PC-9 (cell line): ENCODE results near the gene TANC1.

Experiments used
- EZH2 ChIP-seq: fragments of 200-600 bp; sonication (generic); IDR thresholded peaks from 2 replicates; pipeline ENCODE4 v1.8.0; 2017; ENCODE audit warnings: antibody characterized with exemption, low read depth
- TF ChIP-seq, protein P1 (sequence below): fragments of 200-600 bp; sonication (generic); conservative IDR thresholded peaks from 2 replicates; pipeline ENCODE4 v1.6.1; 2017; ENCODE audit warnings: mixed run types, antibody characterized with exemption, mild to moderate bottlenecking, moderate library complexity

DNA sequence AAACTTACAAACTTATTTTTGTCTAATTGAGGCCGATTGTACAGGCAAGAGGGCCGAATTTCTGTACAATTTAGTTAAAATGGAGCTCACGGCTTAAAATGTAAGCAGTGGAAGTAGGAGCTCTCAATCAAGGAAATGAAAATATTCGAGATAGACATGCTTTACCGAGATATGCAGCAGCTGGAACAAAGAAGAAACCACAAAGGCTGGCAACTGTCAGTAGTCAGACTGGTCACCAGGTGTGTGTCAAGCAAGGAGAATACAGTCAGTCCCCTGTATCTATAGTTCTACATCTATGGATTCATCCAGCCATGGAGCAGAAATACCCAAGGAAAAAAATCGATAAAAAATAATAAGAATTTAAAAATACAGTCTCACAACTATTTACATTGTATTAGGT, 195.5 kb downstream of the TANC1 start:
- no peak for TF ChIP-seq EZH2
- TF ChIP-seq, protein P1, sequence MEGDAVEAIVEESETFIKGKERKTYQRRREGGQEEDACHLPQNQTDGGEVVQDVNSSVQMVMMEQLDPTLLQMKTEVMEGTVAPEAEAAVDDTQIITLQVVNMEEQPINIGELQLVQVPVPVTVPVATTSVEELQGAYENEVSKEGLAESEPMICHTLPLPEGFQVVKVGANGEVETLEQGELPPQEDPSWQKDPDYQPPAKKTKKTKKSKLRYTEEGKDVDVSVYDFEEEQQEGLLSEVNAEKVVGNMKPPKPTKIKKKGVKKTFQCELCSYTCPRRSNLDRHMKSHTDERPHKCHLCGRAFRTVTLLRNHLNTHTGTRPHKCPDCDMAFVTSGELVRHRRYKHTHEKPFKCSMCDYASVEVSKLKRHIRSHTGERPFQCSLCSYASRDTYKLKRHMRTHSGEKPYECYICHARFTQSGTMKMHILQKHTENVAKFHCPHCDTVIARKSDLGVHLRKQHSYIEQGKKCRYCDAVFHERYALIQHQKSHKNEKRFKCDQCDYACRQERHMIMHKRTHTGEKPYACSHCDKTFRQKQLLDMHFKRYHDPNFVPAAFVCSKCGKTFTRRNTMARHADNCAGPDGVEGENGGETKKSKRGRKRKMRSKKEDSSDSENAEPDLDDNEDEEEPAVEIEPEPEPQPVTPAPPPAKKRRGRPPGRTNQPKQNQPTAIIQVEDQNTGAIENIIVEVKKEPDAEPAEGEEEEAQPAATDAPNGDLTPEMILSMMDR: no peak
